OCI-M2 (cell line): ENCODE results near the gene AK3.
A peak's percentile ranks its signal among the peaks of the same experiment; 100 is the strongest.

Experiments used
- DNase-seq: peaks from one replicate; lab custom pipeline; 2025; ENCODE audit not compliant: unreplicated experiment; lab: John Stamatoyannopoulos, UW

Gene AK3

DNA sequence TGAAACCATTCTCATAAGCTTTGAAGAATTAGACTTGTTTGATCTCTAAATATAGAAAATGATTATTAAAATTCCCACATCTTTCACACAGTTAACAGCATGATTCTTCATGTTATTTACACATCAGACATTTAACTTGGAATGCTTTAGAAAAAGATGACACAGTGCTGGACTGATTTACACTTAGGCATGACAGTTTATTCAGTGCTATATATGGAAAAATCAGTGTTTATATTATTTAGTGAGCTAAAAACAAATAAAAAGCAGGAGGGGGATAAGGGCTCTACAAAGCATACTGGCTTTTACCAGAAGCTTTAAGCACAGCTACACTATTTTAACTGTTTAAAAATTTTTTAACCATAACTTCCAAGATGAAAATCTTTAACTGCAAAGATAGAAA is 31.6 kb downstream of the AK3 start:
- DNase-seq = no peak

DNA sequence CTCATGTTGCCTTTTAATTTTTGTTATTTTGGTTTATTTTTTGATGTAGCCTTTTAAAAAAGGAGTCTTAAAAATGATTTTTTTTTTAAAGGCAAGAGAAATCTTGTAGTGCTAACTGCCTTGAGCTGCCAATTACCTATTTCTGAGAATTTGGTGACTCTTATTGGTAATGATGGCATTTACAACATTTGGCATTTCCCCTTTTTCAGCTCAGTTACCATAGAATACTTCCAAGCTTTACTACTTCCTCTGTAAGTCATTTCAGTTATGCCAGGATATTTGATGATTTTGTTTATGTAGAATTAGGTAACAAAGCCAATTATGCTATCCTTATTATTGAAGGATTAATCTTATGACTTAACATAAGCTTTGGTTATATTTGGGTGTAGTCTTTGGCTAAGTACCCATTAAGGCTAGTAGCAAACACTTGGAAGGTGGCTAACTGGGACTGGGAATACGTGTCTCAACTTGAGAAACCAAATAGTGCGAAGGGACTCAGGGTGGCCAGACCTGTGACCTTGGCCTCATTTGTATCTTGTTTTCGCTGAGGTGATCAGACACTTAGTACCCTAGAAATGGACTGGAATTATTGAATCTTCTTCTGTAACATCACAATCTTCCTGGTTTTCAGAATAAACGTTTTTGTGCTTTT is 33.9 kb downstream of the AK3 start:
- DNase-seq = no peak

DNA sequence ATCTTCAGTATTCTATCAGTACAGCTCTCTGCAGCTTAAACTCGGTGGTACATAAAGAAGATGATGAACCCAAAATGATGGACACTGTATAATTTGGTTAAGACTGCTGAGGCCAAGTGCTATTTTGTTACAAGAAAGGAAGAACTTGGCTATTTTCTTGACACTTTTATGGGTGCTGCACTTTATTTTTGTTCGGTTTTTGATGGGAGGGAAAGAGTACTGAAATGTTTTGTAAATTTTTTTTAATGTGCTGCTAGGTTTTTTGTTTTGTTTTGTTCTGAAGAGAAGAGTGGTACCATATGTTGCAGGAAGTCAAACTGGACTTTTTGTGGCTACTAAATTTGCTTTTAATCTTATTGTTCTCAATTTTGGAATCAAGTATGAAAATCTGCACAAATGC is 35.0 kb downstream of the AK3 start:
- no peak for DNase-seq

DNA sequence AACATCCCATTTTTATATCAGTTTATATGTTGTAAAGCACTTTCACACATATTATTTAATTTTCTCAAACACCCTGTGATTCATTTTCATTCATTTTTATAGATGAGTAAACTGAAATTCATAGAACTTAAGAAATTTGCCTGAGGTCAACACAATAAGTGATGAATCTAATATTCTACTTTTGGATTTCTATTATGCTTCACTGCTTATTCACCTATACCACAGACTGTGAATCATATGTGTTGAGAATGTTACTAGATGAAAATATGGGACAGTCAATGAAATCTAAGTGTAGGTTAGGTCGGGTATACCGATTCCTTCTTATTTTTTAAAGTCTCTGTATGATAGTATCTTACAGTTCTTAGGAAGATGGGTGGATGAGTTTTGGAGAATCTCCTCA is 36.9 kb downstream of the AK3 start:
- no peak for DNase-seq

DNA sequence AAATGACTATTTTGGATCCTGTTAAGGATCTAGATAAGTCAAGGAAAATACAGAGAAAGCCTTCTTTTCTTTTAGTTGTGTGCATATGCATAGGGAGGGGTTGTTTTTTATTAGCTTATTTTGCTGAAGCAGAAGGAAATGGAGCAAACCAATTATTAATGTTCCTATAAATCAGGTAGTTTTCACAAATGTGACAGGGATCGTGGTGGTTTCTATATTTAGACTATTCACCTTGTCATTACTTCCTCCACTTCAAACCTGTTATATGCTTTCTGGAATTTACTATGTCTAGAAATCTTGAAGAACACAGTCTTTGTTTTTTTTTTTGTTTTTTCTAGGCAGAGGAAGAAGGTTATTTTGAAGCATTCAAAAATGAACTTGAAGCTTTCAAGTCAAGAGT is 39.5 kb downstream of the AK3 start:
- DNase-seq = no peak

DNA sequence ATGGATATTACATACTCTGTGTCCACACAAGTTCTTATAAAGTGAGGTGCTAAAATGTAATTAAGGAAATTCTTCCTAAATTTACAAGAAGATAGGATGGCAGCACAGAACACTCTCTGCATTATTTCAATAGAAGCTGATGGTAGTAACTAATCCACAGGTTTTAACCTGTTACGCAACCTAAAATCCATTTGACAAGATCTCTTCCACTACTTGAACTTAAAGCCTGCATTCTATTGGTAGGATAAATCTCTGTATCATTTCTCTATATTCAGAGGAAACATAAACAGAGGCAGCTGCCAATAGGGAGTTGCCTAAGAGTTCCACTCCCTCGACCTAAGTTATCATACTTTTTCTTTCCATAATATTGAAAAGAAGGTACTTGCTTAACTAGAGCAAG is 40.1 kb downstream of the AK3 start:
- DNase-seq = no peak

DNA sequence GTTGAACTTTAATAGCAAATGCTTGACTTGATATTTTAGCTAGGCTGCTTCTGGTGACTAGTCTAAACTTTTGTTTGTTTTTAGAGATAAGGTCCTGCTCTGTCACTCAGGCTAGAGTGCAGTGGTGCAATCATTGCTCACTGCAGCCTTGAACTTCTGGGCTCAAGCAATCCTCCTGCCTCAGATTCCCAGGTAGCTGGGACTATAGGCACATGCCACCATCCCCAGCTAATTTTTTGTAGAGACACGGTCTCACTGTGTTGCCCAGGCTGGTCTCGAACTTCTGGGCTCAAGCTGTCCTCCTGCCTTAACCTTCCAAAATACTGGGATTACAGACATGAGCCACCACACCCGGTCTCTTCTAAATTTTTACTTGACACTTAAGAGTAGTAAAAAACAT is 40.9 kb downstream of the AK3 start:
- DNase-seq = no peak

DNA sequence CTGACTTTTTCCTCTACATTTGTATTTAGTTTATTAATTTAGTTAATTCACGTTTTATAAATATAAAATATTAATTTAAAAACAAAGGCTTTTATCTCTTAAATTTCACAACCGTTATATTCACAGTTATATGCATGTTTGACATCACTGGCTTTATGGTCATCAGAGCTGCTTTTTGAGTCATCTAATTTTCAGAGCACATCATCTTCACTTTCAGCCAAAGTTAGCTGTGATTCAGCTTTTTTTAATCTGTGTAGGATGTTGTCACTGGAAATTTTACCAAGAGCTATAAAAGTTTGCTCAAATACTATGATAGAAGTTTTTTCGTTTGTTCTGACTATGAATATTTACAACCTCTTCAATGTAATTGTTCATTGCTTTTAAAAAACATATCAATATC is 49.2 kb downstream of the AK3 start:
- DNase-seq = no peak

DNA sequence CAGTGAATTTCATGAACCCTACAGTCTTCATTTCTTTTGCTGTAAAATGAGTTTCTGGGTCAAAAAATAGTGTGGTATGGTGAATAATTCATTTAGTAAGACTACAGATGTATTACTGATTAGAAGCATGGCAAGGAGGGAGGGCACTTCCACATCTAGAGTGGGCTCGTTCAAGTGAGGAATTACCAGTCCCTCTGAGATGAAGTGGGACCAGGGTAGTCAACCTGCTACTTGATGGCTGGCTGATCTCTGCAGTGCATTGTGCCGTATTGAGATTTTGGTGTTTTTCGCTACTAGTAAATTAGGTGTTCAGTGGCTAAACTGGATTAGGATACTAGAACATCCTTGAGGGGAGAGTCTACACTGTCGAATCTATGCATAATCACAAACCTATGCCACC is 50.9 kb downstream of the AK3 start:
- no peak for DNase-seq

DNA sequence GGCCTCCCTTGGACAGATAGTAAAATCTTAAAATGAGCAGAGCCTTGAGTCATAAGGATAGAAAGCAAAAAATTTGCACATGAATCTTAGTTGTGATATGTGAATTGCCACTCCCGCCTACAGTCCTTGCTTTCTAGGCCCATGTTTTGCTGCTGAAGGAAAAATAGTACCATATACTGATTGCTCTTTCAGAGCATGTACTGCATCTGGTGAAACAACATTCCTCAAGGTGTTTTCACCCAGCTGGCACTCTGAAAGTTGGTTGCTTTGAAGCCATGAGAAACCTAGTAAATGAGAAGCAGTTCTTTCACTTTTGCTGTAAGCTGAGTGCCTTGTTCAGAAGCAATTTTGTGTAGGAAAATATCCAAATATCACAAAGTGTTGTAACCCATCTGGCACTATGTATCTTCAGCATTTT is 51.3 kb downstream of the AK3 start:
- DNase-seq = no peak

DNA sequence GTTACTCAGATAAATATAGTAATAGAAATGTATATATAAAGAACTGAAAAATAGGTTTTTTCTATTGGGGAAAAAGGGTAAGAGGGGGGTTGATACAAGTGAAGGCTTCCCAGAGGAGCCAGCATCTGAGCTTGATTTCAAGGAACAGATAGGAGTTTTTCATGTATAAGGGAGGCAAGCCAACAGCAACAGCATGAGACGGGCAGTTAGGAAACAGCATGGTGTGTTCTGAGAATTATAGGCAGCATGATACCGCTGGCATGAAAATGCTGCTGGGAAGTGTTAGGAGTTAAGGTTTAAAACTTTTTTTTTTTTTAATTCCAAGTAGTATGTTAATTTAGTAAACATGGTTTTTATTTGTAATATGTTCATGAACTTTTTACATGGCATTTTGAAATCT is 52.0 kb downstream of the AK3 start:
- no peak for DNase-seq

DNA sequence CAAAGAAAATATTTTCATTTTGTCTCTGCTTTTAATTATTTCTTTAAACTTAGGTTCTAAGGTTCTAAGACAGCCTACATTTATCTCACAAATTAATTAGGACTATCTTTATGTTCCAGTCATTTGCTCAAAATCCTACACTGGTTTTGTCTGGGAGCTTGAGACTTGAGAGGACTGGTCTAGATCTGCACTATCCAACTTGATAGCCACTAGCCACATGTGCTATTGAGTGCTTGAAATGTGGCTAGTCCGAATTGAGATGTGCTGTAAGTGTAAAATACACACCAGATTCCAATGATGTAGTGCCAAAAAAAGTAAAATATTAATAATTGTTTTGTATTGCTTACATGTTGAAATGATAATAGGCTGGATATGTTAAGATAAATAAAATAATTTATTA is 54.4 kb downstream of the AK3 start:
- no peak for DNase-seq

DNA sequence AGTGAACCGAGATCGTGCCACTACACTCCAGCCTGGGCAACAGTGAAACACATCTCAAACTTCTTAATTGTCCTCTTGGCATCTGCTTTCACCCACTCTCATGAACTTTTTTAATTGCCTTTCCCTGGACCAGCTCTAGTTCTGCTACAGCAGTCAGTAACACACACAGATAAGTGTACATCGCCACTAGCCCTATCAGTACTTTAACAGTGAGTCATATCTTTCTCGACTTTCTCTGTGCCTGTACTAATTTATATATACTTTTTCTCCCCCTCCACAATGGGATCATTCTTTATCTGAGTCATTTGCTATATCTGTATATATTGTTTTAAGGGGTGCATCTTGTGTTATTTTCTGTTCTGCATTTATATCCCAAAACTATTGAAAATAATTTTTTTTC is 54.9 kb downstream of the AK3 start:
- DNase-seq = no peak

DNA sequence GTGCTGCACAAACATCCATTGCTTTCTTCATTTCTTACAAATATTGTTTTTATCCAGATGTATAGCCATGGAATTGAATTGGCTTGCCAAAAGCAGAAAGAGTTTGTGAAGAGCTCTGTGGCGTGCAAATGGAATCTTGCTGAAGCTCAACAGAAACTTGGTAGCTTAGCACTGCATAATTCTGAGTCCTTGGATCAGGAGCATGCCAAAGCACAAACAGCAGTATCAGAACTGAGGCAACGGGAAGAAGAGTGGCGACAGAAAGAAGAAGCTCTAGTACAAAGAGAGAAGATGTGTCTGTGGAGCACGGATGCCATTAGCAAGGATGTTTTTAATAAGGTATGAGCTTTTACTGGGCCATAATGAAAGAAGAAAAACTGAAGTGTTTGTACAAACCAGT is 56.2 kb downstream of the AK3 start:
- no peak for DNase-seq

DNA sequence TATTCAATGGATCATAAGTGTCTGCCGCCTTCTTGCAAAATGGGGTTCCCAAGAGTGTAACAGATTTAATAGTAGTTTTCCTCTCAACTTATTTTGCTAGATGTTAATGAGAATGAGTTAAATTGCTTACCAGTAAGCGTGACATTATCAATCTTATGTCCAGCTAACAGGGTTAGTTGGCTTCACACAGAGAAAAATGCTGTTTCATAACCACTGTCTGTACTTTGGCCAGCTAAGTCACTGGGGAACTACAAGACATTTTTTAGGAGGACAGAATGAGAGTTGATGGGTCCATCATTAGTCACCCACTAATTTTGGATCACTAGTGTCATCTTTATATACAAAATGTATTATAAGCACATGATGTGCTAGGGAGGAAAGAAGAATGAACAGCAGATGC is 60.3 kb downstream of the AK3 start:
- DNase-seq = no peak

DNA sequence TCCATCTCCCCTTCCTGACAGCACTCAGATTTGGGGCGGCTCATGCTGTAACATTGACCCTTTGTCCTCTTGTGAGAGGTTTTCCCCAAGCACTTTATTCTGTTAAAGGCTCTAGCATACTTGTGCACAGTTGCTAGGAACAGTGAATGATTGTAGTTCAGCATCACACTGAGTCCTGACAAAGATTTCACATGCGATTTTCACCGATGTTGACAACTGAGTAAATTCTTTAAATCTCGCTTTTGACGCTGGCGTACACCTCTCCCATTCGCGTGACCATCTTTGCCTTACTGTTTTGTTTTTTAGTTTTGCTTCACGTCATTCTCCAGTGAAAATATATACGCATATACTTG is 60.9 kb downstream of the AK3 start:
- no peak for DNase-seq

DNA sequence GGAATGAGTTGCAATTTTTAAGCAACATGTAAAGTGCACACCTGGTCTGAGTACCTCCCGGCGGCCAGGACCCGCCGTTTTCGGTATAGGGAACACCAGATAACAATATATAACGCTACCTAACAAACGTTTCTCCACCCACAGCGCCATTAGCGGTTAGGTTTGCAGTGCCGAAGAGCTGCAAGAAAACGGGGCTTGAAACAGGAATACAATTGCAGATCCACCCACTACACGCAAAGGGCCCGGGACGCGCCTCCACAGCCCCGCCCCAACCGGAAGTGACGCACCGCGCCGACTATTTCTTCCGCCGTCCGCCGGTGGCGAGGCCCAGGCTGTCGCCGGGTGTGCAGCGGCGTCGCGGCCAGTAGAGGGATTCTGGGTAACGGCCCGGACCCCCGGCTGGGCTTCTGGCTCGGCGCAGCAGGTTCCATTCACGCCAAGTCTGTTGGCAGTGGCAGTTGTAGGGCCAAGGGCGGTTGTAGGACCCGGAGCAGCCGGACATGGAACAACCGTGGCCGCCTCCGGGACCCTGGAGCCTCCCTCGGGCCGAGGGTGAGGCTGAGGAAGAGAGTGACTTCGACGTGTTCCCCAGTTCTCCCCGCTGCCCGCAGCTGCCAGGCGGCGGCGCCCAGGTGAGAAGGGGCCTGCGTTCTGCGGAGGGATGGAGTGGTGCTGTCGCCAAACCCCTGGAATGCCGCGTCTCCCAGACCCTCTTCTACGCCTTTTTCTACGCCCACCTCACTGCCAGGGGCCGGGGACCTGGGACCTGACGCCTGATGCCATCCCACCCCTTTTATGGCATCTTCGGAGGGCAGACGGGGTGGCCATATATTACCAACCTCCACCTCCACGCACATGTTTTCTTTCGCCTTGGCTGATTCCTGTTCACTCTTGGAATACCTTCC is 61.5 kb downstream of the AK3 start, which contains the start of gene CDC37L1:
Gene CDC37L1 (plus strand): TSS at position 302 of the 905 bp plus-strand sequence. CDS start 199 bp downstream, at position 501.
- DNase-seq = peak; percentile 35

DNA sequence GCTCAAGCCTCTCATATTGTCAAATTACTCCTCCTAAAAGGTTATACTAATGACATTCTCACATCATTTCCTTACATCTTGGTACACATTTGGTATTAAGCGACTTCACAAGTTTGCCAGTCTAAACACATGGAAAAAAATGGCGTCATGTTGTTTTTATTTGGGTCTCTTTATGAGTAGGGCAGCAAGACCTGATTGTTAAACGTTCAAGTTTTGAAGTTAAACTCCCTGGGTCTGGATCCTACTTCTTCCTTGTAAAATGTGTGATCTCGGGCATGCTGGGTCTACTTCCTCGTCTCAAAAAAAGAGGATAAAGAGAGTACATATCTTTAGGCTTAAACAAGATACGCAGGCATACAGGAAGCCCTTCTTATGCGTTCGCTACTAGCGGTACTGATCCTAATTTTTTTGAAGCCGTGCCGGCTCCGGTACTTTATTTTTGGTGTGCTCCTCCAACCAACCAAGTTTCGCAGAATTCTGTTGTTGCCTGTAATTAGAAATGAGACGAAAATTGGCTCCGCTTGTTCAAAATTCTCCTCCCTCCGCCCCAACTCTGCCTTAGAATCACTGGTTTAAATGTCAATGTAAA is 62.2 kb downstream of the AK3 start:
- DNase-seq = no peak

DNA sequence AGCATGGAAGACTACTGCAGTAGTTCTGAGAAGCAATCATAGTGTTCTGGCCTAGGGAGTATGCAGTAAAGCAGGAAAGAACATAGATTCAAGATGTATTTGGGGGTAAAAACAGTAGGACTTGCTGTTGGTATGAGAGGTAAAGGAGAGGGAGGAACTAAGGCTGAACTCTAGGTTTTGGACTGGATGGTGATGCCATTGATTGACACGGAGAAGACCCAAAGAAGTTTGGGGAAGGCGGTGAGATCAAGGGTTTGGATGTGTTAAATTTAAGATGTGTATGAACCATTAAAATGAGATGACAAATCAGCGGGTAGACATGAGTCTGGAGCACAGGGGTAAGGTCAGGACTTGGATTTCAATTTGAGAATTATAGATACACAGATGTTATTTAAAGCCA is 63.6 kb downstream of the AK3 start:
- DNase-seq = no peak

DNA sequence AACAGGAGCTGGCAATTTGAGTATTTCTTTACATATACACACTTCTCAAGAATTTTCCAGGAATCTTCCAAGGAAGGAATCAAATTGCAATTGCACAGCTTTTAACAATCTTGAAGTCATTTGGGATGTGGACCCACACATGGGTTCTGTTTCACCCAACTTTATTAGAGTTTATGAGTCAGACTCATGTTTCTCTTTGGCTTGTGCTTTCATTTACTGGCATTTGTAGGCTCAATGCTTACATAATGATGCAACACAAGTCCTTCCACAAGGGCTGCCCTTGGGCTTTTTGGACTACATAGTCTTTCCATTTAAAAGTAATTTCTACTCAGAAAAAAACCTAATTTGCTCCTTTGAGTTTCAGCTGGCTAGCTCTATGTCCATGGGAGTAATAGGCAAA is 66.2 kb downstream of the AK3 start:
- DNase-seq = no peak

DNA sequence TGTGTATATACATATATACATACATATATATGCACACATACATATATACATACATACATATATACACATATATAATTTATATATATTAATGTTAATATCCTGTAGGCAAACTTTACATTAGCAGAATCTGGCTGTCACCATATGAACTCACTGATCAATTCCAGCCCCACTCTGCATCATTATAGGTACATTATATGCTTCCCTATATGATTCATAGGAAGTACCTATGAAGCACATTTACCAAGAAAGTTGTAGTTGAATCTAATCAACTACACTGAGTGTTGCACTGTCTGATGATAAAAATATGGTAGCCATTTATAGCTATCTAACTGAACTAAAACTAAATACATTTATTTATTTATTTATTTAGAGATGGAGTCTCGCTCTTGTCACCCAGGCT is 69.3 kb downstream of the AK3 start:
- no peak for DNase-seq

DNA sequence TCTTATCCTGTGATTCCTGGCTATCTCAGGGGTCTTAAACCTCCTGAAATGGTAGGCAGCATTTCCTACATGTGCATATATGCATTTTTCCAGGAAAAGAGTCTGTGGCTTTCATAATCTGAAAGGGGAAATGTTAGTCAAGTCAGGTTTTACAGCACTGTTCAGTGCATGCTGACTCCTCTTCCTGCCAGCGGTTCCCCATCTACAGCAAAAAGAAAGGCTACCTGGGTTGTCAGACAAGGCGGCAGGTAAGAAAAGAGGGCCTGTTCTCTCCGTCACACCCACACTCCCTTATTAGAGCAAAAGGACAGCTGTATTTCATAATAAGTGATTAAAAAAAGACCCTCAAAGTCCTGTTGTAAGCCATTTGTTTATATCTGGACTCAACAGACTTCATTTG is 70.4 kb downstream of the AK3 start:
- DNase-seq = no peak
